Stimulated activated CD8-positive, alpha-beta memory T cell treated with anti-CD3 and anti-CD28 coated beads, Interleukin-7, amount 100 ng/mL, for 1 hour (primary cell): Measurements from ENCODE around the gene TEKT2.

Experiments used
- DNase-seq, 2 donors: peaks; one replicate each; pipeline ENCODE4 v3.0.0-alpha.2; 2020; ENCODE audit warnings: low read depth in 2 of 2

The TEKT2 gene, protein sequence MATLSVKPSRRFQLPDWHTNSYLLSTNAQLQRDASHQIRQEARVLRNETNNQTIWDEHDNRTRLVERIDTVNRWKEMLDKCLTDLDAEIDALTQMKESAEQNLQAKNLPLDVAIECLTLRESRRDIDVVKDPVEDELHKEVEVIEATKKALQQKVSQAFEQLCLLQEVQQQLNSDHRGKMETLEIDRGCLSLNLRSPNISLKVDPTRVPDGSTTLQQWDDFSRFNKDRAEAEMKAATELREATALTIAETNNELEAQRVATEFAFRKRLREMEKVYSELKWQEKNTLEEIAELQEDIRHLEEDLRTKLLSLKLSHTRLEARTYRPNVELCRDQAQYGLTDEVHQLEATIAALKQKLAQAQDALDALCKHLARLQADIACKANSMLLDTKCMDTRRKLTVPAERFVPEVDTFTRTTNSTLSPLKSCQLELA

DNA sequence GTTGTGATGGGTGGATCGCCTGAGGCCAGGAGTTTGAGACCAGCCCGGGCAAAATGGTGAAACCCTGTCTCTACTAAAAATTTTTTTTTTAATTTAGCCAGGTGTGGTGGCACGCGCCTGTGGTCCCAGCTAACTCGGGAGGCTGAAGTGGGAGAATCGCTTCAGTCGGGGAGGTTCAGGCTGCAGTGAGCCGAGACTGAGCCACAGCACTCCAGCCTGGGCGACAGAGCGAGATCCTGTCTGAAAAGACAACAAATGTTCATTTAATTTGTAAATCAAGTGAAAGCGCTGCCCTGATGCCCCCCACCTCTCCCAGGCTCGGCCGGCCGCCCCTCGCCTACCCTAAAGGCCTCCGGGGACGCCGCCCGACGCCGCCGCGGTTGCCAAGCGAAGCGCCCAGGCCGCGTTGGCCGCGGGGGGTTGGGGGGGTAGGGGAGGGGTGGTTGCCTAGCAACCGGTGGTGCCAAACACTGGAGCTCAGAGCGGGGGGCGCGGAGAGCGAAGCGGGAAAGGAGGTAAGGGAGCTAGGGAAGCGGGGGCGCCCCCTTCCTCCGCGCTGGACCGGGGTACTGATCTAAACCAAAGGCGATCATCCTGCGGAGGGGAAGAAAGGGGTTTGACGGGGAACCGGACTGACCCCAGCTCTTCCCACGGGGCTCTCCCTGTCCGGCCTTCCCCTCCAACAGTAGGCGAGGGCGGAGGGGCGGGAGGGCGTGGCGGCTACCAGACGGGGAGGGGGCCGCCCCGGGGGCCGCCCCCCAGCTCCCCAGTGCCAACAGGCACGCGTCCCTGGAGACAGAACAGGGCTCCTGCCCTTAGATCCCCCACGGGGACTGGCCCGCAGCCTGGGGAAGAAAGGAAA lies at the start of gene TEKT2:
TEKT2 (plus strand) TSS at position 460 of the 862 bp plus-strand sequence. CDS start 828 bp downstream, outside the sequence.
- DNase-seq: no peak

- no peak for DNase-seq
These were observed 49.2 kb upstream of the TEKT2 start for GRCh38 chr1:36034692-36035091.

GRCh38 chr1:36035154-36035553 lies 48.7 kb upstream of the TEKT2 start:
- DNase-seq: no peak

- no peak for DNase-seq
These were observed 43.7 kb upstream of the TEKT2 start for GRCh38 chr1:36040238-36040637.

GRCh38 chr1:36051821-36052220 lies 32.1 kb upstream of the TEKT2 start:
- no peak for DNase-seq

GRCh38 chr1:36053978-36054377 lies 29.9 kb upstream of the TEKT2 start:
- DNase-seq: no peak

DNA sequence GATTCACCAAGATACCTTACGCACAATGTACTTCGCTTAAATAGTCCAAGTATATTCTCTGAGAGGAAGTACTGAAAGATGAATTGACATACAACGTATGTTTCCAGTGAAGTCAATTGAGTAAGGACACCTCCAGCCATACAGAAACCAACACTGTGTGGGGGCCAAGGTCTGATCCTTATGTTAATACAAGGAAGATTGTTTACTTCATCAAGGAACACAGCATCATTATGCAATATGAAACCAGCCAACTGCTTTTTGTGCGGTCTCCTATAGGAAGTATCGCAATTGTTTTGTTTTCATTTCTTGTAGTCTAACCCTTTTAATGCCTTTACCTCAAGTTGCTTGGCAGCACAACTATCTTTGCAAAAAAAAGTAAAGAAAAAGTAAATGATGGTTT lies 28.2 kb upstream of the TEKT2 start:
- DNase-seq: no peak

GRCh38 chr1:36062315-36062714 lies 21.6 kb upstream of the TEKT2 start:
- no peak for DNase-seq

- no peak for DNase-seq
These were observed 16.0 kb upstream of the TEKT2 start for GRCh38 chr1:36067871-36068270.

DNA sequence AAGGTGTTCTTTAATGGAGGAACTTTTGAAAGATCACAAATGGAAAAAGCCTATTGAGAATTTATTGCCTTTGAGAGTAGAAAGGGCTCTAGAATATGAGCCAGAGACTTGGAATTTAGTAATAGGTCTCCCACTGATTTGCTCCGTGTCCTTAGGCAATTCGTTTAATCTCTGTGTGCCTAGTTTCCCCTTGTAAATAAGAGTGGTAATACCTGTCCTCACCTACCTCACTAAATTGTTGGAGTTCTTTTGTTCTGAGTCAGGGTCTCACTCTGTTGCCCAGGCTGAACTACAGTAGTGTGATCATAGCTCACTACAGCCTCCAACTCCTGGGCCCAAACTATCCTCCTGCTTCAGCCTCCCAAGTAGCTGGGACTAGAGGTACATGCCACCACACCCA lies 15.0 kb upstream of the TEKT2 start:
- no peak for DNase-seq

GRCh38 chr1:36070349-36070748 lies 13.5 kb upstream of the TEKT2 start:
- no peak for DNase-seq

- DNase-seq: no peak
These were observed 6.8 kb upstream of the TEKT2 start for GRCh38 chr1:36076979-36077573.

- DNase-seq: no peak
These were observed 3.7 kb upstream of the TEKT2 start for GRCh38 chr1:36080236-36080635.

GRCh38 chr1:36080801-36081200 lies 3.1 kb upstream of the TEKT2 start:
- no peak for DNase-seq

DNA sequence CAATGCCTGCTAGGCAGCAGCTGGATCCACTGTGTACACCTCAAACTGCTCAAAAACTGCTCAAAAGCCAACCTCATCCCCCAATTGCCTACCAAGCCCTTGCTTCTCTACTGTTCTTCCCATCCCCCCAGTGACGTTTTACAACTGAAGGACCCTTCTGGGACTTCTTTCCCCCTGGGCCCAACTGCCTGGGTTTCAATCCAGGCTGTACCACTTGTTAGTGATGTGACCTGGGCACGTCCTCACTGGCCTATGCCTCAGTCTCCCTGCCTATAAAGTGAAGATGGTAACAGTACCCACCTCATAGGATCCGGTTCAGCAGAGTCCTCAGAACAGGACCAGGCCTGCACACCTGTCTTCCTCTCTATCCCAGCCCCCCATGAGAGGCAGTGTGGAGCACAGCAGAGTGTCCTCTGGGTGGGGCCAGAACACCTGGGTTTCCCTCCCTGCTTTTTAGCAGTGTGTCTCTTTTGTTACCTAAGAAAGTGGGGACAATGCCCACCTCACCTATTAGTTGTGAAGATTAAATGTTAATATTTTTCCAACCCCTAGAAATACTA lies 1.9 kb upstream of the TEKT2 start:
- no peak for DNase-seq

- DNase-seq: no peak
These were observed 675 bp upstream of the TEKT2 start for GRCh38 chr1:36083219-36083618.

DNA sequence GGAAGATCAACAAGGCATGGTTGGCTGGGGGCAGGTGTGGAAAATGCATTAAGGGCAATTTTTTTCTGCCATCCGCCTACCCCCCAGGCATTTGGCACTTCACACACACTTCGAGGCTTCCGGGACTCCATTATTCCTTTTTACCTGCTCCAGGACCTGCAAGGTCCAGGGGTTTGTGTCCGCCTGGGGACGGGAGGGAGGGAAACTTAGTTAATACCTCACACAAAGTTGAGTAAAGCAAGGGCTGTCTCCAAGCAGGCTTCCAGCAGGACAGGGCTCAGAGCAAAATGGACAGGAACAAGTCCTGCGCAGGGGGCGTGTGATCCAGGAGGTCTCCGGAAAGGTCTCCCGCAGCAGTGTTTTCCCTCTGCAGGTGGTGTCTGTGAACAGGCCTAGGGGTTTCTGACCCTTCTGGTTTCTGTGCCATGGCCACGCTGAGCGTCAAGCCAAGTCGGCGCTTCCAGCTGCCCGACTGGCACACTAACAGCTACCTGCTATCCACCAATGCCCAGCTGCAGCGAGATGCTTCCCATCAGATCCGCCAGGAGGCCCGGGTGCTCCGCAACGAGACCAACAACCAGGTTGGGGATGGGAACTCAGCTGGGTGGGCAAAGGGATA lies 712 bp downstream of the TEKT2 start:
- DNase-seq: no peak

- DNase-seq: no peak
These were observed 1.2 kb downstream of the TEKT2 start for GRCh38 chr1:36085126-36085525.

GRCh38 chr1:36085686-36086526 lies 2.0 kb downstream of the TEKT2 start:
- DNase-seq: no peak

GRCh38 chr1:36086529-36087232 lies 2.8 kb downstream of the TEKT2 start:
- no peak for DNase-seq
